T-helper 2 cell treated with Interferon-gamma antibody and Interleukin-4, amounts not matched to agents 100 ng/mL and 5 ng/mL, for 36 hours (primary cell): ENCODE results near the gene FAM193A. TPM values are rescaled to one million over a fixed set of nuclear protein-coding genes. Genes with fewer than 3 reads are reported as not detected.
"Not testable (repeated sequence)": the region's sequence is repeated elsewhere in the genome, so short reads cannot be mapped to it uniquely, and the experiment has no call there.

Experiments used
- intact Hi-C: fragments of 100-400 bp; cut with micrococcal nuclease; formaldehyde crosslinking; loops from one replicate; pipeline ENCODE4 v1.15.1; 2023
- total RNA-seq: library from RNA; stranded (reverse); gene quantifications from 2 replicates; pipeline ENCODE4 v1.2.3, GENCODE V29; 2022

Gene FAM193A
- total RNA-seq, 1 donor from 2014 or later = 33.1 TPM

- intact Hi-C loops = not testable (repeated sequence)
Measured at GRCh38 chr4:2514193-2514592, 22.3 kb upstream of the FAM193A start.

DNA sequence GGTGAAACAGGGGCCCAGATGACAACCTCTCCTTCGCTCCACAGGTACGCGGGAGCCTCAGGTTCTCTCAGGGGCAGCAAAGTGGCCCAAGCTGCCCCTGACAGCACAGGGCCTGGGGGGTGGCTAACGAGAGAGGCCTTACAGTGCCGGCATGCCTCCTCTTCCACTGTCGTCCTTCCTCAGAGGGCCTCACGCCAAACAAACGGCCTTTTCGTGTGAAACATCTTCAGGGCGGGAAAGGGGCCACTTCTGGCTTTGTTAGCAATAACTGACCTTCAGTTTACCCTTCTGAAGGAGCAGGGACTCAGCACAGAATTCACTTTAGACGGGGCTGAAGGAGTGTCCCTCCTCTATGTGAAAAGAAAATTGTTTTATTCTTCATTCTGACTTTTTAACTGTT, 21.5 kb upstream of the FAM193A start:
- intact Hi-C loops = not testable (repeated sequence)

GRCh38 chr4:2515830-2516550, 20.5 kb upstream of the FAM193A start:
- intact Hi-C loops = no loop called here

DNA sequence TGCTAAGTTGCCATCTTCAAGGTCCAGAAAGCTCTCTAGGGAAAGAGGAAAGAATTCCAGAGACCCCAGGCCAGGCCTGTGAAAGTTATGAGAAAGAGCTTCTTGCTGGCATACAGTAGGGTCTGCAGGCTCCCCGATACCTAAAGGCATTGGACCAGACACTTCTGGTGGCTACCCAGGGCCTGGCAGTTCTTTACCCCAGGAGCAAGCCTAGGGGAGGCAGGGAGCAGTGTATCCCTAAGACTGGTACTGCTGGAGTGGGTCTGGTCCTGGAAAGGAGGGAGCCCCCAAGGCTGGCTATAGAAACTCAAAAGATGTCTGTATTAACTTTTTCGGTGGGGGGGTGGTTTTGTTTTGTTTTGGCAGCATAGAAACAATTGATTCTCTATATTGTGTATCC, 19.8 kb upstream of the FAM193A start:
- intact Hi-C loops = no loop called here

GRCh38 chr4:2526559-2526958, 9.9 kb upstream of the FAM193A start:
- intact Hi-C loops = no loop called here

GRCh38 chr4:2534904-2535375, 1.5 kb upstream of the FAM193A start:
- intact Hi-C loops = loop anchor here (5.0 kb wide), 3 partner anchors 132 to 537 kb away; partner anchors contain the start of genes HTT, HTT-AS and MXD4

DNA sequence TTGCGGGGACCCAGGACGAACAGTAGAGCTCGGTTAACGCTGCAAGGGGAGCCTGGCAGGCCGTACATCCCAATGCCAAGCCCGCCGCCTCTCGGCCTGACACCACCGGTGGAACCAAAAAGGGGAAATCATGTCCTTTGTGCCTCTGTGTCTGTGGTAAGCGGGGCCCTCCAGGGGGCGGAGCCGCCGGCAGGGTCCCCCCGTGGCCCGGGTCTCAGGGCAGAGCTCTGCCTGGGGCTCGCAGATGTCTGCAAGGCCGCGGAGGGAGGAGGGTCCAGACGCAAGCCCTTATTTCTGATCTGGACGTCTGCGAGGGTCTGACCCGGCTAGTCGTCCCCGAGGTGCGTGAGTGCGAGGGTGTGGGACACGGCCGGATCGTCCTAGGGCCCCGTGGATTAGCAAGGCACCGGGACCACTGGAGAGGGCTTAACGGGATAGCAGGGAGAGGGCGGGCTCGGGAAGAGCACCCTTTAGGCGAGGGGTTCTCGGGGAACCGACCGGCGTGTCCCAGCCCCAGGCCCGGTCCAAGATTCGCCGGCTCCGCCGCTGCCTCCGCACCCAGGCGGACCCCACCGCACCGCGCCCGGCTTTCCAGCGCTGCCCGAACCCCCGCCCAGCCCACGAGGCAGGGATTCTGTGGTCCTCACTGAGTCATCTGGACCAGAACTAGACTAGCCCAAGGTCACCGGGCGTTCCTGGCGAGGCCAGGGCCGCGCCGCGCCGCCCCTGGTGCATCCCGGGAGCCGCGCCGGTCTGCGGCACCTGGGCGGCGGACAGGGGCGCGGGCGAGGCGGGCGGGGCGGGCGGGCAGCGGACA, 863 bp upstream of the FAM193A start:
- intact Hi-C loops = loop anchor here (1.0 to 5.0 kb wide), 8 partner anchors 66 to 537 kb away; partner anchors contain the start of genes CFAP99, GRK4, HAUS3 and HTT

DNA sequence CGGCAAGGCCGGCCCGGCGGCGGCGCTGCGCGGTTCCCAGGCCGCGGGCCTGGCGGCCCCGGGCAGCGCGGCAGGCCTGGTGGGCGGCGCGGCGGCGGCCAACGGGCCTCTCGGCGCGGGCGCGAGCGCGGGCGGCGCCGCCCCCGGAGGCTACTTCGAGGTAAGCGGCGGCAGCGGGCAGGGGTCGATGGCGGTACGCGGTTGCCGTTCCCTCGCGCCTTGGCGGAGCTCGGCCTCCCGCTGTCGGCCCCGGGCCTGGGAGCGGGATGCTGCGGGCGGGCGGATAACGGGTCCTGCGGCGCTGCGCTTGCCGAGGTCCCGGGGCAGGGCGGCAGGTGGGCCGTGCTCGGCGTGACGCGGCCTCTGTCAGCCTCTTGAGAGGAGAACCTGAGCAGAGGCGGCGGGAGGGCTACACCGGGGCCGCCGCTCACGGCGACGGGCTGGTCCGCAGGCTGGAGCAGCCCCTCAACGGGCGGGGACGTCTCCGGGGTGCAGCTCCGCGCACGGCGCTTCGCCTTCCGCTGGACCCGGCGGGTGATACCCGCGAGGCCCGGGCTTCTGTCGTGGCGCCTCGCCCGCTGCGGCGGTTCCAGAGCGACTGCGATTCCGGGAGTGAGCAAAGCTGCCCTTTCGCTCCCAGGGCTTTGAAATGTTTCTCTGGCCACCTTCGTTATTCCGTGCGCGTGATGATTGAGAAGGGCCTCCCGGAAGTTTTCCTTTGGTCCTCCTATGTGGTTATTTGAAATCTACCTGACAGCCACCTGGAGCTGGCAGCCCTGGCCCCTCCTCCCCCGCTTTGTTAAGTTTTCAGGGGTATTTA, 774 bp downstream of the FAM193A start:
- intact Hi-C loops = loop anchor here (2.0 to 5.0 kb wide), 5 partner anchors 130 to 535 kb away; partner anchors contain the start of genes HAUS3, HTT, HTT-AS and MXD4

- intact Hi-C loops = not testable (repeated sequence)
Measured at GRCh38 chr4:2543580-2544191, 7.2 kb downstream of the FAM193A start.

GRCh38 chr4:2545321-2546013, 9.0 kb downstream of the FAM193A start:
- intact Hi-C loops = no loop called here

- intact Hi-C loops = no loop called here
Measured at GRCh38 chr4:2546286-2546823, 9.9 kb downstream of the FAM193A start.

- intact Hi-C loops = not testable (repeated sequence)
Measured at GRCh38 chr4:2546961-2547691, 10.7 kb downstream of the FAM193A start.

DNA sequence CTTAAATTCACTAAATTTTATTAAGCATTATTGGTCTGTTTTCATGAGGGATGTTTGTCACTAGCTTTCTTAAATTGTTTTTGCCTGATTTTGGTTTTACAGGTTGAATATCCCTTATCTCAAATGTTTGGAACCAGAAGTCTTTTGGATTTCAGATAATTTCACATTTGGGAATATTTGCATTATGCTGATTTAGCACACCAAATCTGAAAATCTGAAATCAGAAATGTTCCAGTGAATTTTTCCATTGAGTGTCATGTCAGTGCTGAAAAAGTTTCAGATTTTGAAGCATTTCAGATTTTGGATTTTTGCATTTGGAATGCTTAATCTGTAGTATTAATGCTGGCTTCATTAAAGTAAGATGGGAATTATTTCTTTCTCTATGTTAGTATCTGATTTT, 14.7 kb downstream of the FAM193A start:
- intact Hi-C loops = no loop called here

GRCh38 chr4:2552806-2553205, 16.4 kb downstream of the FAM193A start:
- intact Hi-C loops = no loop called here

GRCh38 chr4:2558301-2558700, 21.9 kb downstream of the FAM193A start:
- intact Hi-C loops = no loop called here

GRCh38 chr4:2560167-2560566, 23.7 kb downstream of the FAM193A start:
- intact Hi-C loops = no loop called here

DNA sequence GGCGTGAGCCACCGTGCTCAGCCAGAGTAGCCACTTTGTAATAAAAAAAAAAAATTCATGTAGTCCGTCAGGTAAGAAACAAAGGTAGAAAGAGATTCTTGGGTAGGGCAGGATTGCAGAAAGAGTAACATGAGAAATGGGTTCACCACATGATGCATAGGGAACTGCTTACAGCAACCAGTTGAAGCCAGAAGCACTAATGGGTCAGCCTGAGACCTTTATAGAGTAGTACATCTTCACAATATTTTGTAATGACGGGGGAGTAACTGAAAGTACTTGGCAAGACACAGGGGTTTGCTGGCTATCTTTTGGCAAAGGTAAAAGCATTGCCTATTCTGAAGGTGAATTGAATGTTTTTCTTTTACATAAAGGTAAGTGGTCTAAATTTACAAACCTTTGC, 29.1 kb downstream of the FAM193A start:
- intact Hi-C loops = no loop called here

DNA sequence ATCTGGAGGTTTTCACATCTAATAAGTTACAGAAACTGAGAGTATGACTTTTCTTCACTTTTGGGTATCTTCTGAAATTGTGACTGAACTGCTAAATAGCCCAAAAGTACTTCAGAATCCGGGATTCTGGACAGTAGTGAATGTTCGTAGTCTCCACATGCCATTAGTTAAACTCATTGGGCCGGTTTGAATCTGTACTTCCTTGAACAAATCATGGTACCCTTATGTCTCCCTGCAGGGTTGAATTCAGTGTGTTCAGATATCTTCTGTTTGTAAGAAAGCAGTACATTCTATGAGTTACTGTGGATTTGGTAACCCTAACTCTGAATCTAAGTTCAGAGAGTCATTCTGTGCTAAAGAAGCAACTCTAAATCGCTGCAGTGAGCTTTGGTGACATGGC, 33.6 kb downstream of the FAM193A start:
- intact Hi-C loops = no loop called here

DNA sequence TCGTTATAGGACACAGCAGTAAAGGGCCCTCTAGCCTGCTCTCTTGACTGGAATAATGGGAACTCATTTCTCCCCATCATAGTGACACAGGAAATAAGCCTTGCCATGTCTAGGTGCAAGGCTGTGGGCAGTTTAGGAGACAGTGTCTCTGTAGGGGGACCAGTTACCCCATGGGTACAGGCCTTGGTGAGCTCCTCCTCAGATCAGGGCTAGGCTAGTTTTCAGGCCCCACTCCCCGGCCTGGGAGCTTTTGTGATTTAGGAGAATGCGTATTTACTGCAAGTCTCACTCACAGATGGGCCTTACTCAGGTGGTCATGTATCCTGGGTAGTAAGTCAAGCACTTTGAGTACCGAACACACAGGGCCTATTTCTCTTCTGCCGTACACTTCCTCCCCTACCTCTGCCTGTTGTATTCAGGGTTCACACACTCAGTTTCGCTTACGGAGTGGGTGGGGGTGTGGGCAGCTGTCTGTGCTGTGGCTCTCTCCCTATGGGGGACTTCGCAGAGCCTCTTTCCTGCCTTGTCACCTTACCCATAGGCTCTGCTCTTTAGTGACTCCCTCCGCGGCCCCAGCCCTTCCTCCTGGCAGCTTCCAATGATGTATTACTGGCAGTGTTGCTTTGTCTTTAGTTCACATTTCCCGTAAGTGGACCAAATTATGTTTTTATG, 34.2 kb downstream of the FAM193A start:
- intact Hi-C loops = no loop called here
